Esophagus squamous epithelium (tissue), 5 donors: ENCODE measurements around the gene CHST3. TPM values are rescaled to one million over a fixed set of nuclear protein-coding genes. Genes with fewer than 3 reads are reported as not detected.

Source experiments
- DNase-seq: peaks from one replicate; lab custom pipeline; 2025; lab: John Stamatoyannopoulos, UW
- H3K27ac ChIP-seq, 4 donors: fragments of 200-600 bp; sonication (generic); one replicate each; pipeline ENCODE4 v1.5.1; 2016 to 2019; ENCODE audit warnings: mild to moderate bottlenecking in 1 of 4
- H3K27me3 ChIP-seq, 4 donors: fragments of 200-600 bp; sonication (generic); 1 replicate in 3 of 4; 2 replicates in 1 of 4; pipeline versions ENCODE4 v1.5.1 to v1.6.0; 2017 to 2021; ENCODE audit warnings: antibody characterized with exemption in 1 of 4
- H3K36me3 ChIP-seq, 3 donors: fragments of 200-600 bp; sonication (generic); one replicate each; pipeline ENCODE4 v1.5.1; 2016 to 2019
- H3K4me1 ChIP-seq, 3 donors: fragments of 200-600 bp; sonication (generic); one replicate each; pipeline ENCODE4 v1.5.1; 2017 to 2019
- H3K4me3 ChIP-seq, 4 donors: fragments of 200-600 bp; sonication (generic); 1 replicate in 3 of 4; 2 replicates in 1 of 4; pipeline ENCODE4 v1.5.1; 2016 to 2019; ENCODE audit warnings: mild to moderate bottlenecking in 2 of 4, moderate library complexity in 1 of 4
- H3K9me3 ChIP-seq, 3 donors: fragments of 200-600 bp; sonication (generic); one replicate each; pipeline ENCODE4 v1.5.1; 2016 to 2019
- CTCF ChIP-seq, 6 experiments: fragments of 450-650 bp in 4 of 6; fragments of 200-600 bp in 2 of 6; sonication (generic) in 2 of 6; IDR thresholded peaks; one replicate each; pipeline ENCODE4 v1.5.1; 2016 to 2019; ENCODE audit warnings: antibody characterized with exemption in 6 of 6, mild to moderate bottlenecking in 4 of 6, moderate library complexity in 4 of 6
- POLR2A ChIP-seq, 4 donors: fragments of 450-650 bp; IDR thresholded peaks; one replicate each; pipeline ENCODE4 v1.6.1; 2017; ENCODE audit warnings: antibody characterized with exemption in 4 of 4, mild to moderate bottlenecking in 4 of 4, moderate library complexity in 3 of 4
- WGBS, 2 donors: methylation state at CpG; one replicate each; pipeline ENCODE4 v1.1.5; 2018; 5-methylcytosine and 5-hydroxymethylcytosine counted together
- intact Hi-C: fragments of 100-400 bp; cut with DNase I; formaldehyde crosslinking; loops from one replicate; pipeline ENCODE4 v1.15.0; 2022
- total RNA-seq, 4 donors: library from RNA; depleted of rRNA; stranded (reverse); fragments of >200 nt; gene quantifications; one replicate each; pipeline ENCODE4 v1.1.0, GENCODE V29; 2016
- donor health status: DM: yes; HTN: yes; CAD: no.

Gene CHST3
- total RNA-seq, 4 donors from 2014 or later, result 5.3 to 15.4 (median 9.6) TPM

GRCh38 chr10:72002354-72003295, 38.4 kb downstream of the CHST3 start:
- H3K27ac ChIP-seq, result peak overlapping the region in 1 of 4 donors; percentile 13
- peaks cover 38 to 65% (median 51%) of the 10 kb centered on the region in 3 donors for H3K4me1 ChIP-seq
- TF ChIP-seq POLR2A (IDR thresholded peaks at IDR 0.05), result no peak
- H3K4me3 ChIP-seq, result no peak overlapping the region
- no peaks in the 10 kb centered on the region for H3K9me3 ChIP-seq
- WGBS, 2 donors, result 74 to 77% methylated on average over 6 to 8 of the region's 8 CpGs
- DNase-seq, result no peak
- H3K27me3 ChIP-seq, result no peaks in the 10 kb centered on the region
- H3K36me3 ChIP-seq, result peaks cover 2 to 28% (median 7%) of the 10 kb centered on the region in 3 donors
- intact Hi-C loops, result no loop called here

- no peaks in the 10 kb centered on the region for H3K9me3 ChIP-seq
- 75 to 88% methylated on average over 3 of the region's 3 CpGs for WGBS, 2 donors
- H3K27me3 ChIP-seq, result no peaks in the 10 kb centered on the region
- no peak for DNase-seq
- intact Hi-C loops, result no loop called here
- peaks cover 9 to 38% (median 15%) of the 10 kb centered on the region in 3 donors for H3K36me3 ChIP-seq
- H3K27ac ChIP-seq, result peak overlapping the region in 3 of 4 donors; percentile 20 to 83 (median 69)
- peaks cover 29 to 64% (median 50%) of the 10 kb centered on the region in 3 donors for H3K4me1 ChIP-seq
- TF ChIP-seq CTCF (IDR thresholded peaks at IDR 0.05) (no peak), POLR2A (IDR thresholded peaks at IDR 0.05) (no peak)
- no peak overlapping the region for H3K4me3 ChIP-seq
Measured at GRCh38 chr10:72006026-72006425, 41.8 kb downstream of the CHST3 start.

- Histone ChIP-seq H3K4me1 (peaks cover 27 to 55% (median 46%) of the 10 kb centered on the region in 3 donors), H3K9me3 (no peaks in the 10 kb centered on the region), H3K27ac (peak overlapping the region in 3 of 4 donors; percentile 53 to 96 (median 83)), H3K27me3 (no peaks in the 10 kb centered on the region), H3K4me3 (no peak overlapping the region), H3K36me3 (peaks cover 9 to 43% (median 15%) of the 10 kb centered on the region in 3 donors)
- intact Hi-C loops, result no loop called here
- WGBS, 2 donors, result 82 to 89% methylated on average over 7 to 30 of the region's 59 CpGs
- no peak for TF ChIP-seq POLR2A (IDR thresholded peaks at IDR 0.05)
- no peak for TF ChIP-seq CTCF (IDR thresholded peaks at IDR 0.05)
- no peak for DNase-seq
Measured at GRCh38 chr10:72007246-72007892, 43.2 kb downstream of the CHST3 start.

GRCh38 chr10:72008096-72008981, 44.1 kb downstream of the CHST3 start:
- no peak for DNase-seq
- peak overlapping the region; percentile 75 to 96 (median 84) for H3K27ac ChIP-seq
- no peak overlapping the region for H3K4me3 ChIP-seq
- no peaks in the 10 kb centered on the region for H3K27me3 ChIP-seq
- H3K36me3 ChIP-seq, result peaks cover 9 to 43% (median 15%) of the 10 kb centered on the region in 3 donors
- H3K4me1 ChIP-seq, result peaks cover 27 to 55% (median 46%) of the 10 kb centered on the region in 3 donors
- 39 to 77% methylated on average over 5 to 21 of the region's 58 CpGs for WGBS, 2 donors
- intact Hi-C loops, result no loop called here
- TF ChIP-seq CTCF (IDR thresholded peaks at IDR 0.05) (no peak), POLR2A (IDR thresholded peaks at IDR 0.05) (no peak)
- H3K9me3 ChIP-seq, result no peaks in the 10 kb centered on the region

- no peaks in the 10 kb centered on the region for H3K27me3 ChIP-seq
- intact Hi-C loops, result no loop called here
- H3K4me1 ChIP-seq, result peaks cover 27 to 55% (median 46%) of the 10 kb centered on the region in 3 donors
- peak overlapping the region in 1 of 4 donors; percentile 35 for H3K4me3 ChIP-seq
- no peaks in the 10 kb centered on the region for H3K9me3 ChIP-seq
- no peak for DNase-seq
- H3K36me3 ChIP-seq, result peaks cover 9 to 43% (median 15%) of the 10 kb centered on the region in 3 donors
- TF ChIP-seq CTCF (IDR thresholded peaks at IDR 0.05), result no peak
- no peak for TF ChIP-seq POLR2A (IDR thresholded peaks at IDR 0.05)
- H3K27ac ChIP-seq, result peak overlapping the region; percentile 75 to 96 (median 84)
- 15 to 30% methylated on average over 8 to 9 of the region's 9 CpGs for WGBS, 2 donors
Measured at GRCh38 chr10:72009051-72009424, 44.8 kb downstream of the CHST3 start.
